ENCODE results near the gene CEP68.

- TF ChIP-seq CTCF (IDR thresholded peaks at IDR 0.05): no peak
- no peak for TF ChIP-seq POLR2A (IDR thresholded peaks at IDR 0.05)
These were observed 40.7 kb downstream of the CEP68 start for GRCh38 chr2:65096948-65097347.

Data from uterus (tissue), 2 donors.